Peyer's patch (tissue), 4 donors: Measurements from ENCODE around the gene KCNIP4. TPM values are rescaled to one million over a fixed set of nuclear protein-coding genes. Genes with fewer than 3 reads are reported as not detected.

ENCODE experiments used
- DNase-seq, 3 donors: peaks; one replicate each; pipeline ENCODE4 v3.0.0-alpha.2; 2017 to 2019
- H3K27ac ChIP-seq, 4 donors: fragments of 200-600 bp; sonication (generic); one replicate each; pipeline ENCODE4 v1.5.1; 2016 to 2019
- H3K27me3 ChIP-seq, 2 donors: fragments of 200-600 bp; sonication (generic); one replicate each; pipeline ENCODE4 v1.5.1; 2019
- H3K36me3 ChIP-seq, 3 donors: fragments of 200-600 bp; sonication (generic); one replicate each; pipeline ENCODE4 v1.5.1; 2016 to 2019
- H3K4me1 ChIP-seq, 4 donors: fragments of 200-600 bp; sonication (generic); one replicate each; pipeline ENCODE4 v1.5.1; 2016 to 2019
- H3K4me3 ChIP-seq, 4 donors: fragments of 200-600 bp; sonication (generic); 1 replicate in 3 of 4; 2 replicates in 1 of 4; pipeline ENCODE4 v1.5.1; 2016 to 2019; ENCODE audit warnings: mild to moderate bottlenecking in 1 of 4
- H3K9me3 ChIP-seq, 4 donors: fragments of 200-600 bp; sonication (generic); one replicate each; pipeline ENCODE4 v1.5.1; 2016 to 2019; ENCODE audit warnings: mild to moderate bottlenecking in 1 of 4
- CTCF ChIP-seq, 6 experiments: fragments of 450-650 bp in 4 of 6; fragments of 200-600 bp in 2 of 6; sonication (generic) in 1 of 6; IDR thresholded peaks; one replicate each; pipeline ENCODE4 v1.5.1; 2017 to 2019; ENCODE audit warnings: antibody characterized with exemption in 6 of 6, mild to moderate bottlenecking in 3 of 6, moderate library complexity in 1 of 6
- POLR2A ChIP-seq, 2 donors: fragments of 450-650 bp; IDR thresholded peaks; one replicate each; pipeline ENCODE4 v1.5.1; 2017; ENCODE audit warnings: antibody characterized with exemption in 2 of 2, mild to moderate bottlenecking in 2 of 2, moderate library complexity in 2 of 2
- total RNA-seq, 4 donors: library from RNA; depleted of rRNA; stranded (reverse); fragments of >200 nt; gene quantifications; one replicate each; pipeline ENCODE4 v1.1.0, GENCODE V29; 2016

KCNIP4 gene
- total RNA-seq, 4 donors from 2014 or later = 2.8 TPM; not detected in 3

- no peak for TF ChIP-seq CTCF (IDR thresholded peaks at IDR 0.05)
- no peak for TF ChIP-seq POLR2A (IDR thresholded peaks at IDR 0.05)
- H3K4me1 ChIP-seq = no peaks in the 10 kb centered on the region
- no peaks in the 10 kb centered on the region for H3K27me3 ChIP-seq
- H3K27ac ChIP-seq = no peak overlapping the region
- DNase-seq = no peak
- no peaks in the 10 kb centered on the region for H3K36me3 ChIP-seq
- H3K4me3 ChIP-seq = no peak overlapping the region
- H3K9me3 ChIP-seq = no peaks in the 10 kb centered on the region
Observed at GRCh38 chr4:21882051-21882839, 66.3 kb downstream of the KCNIP4 start.

- TF ChIP-seq CTCF (IDR thresholded peaks at IDR 0.05) (no peak), POLR2A (IDR thresholded peaks at IDR 0.05) (no peak)
- Histone ChIP-seq H3K4me1 (no peaks in the 10 kb centered on the region), H3K36me3 (no peaks in the 10 kb centered on the region)
Observed at GRCh38 chr4:21879187-21879586, 69.4 kb downstream of the KCNIP4 start.

GRCh38 chr4:21876711-21877110 lies 71.9 kb downstream of the KCNIP4 start:
- TF ChIP-seq CTCF (IDR thresholded peaks at IDR 0.05) = no peak
- TF ChIP-seq POLR2A (IDR thresholded peaks at IDR 0.05) = no peak
- H3K27ac ChIP-seq = no peak overlapping the region

More at GRCh38 chr4:21879187-21879586, 69.4 kb downstream of the KCNIP4 start:
- no peaks in the 10 kb centered on the region for H3K27me3 ChIP-seq
- H3K27ac ChIP-seq = no peak overlapping the region
- H3K4me3 ChIP-seq = no peak overlapping the region
- H3K9me3 ChIP-seq = no peaks in the 10 kb centered on the region
- DNase-seq = no peak

GRCh38 chr4:21873145-21873544 lies 75.4 kb downstream of the KCNIP4 start:
- Histone ChIP-seq H3K4me1 (no peaks in the 10 kb centered on the region), H3K27me3 (no peaks in the 10 kb centered on the region), H3K27ac (no peak overlapping the region), H3K36me3 (no peaks in the 10 kb centered on the region), H3K4me3 (no peak overlapping the region), H3K9me3 (no peaks in the 10 kb centered on the region)
- no peak for DNase-seq
- TF ChIP-seq POLR2A (IDR thresholded peaks at IDR 0.05) = no peak
- TF ChIP-seq CTCF (IDR thresholded peaks at IDR 0.05) = no peak

More at GRCh38 chr4:21876711-21877110, 71.9 kb downstream of the KCNIP4 start:
- no peaks in the 10 kb centered on the region for H3K27me3 ChIP-seq
- DNase-seq = no peak
- H3K4me3 ChIP-seq = no peak overlapping the region
- no peaks in the 10 kb centered on the region for H3K36me3 ChIP-seq
- no peaks in the 10 kb centered on the region for H3K4me1 ChIP-seq
- no peaks in the 10 kb centered on the region for H3K9me3 ChIP-seq

GRCh38 chr4:21872101-21872500 lies 76.5 kb downstream of the KCNIP4 start:
- no peaks in the 10 kb centered on the region for H3K9me3 ChIP-seq
- H3K36me3 ChIP-seq = no peaks in the 10 kb centered on the region
- no peaks in the 10 kb centered on the region for H3K4me1 ChIP-seq
- TF ChIP-seq CTCF (IDR thresholded peaks at IDR 0.05) = no peak
- no peak for TF ChIP-seq POLR2A (IDR thresholded peaks at IDR 0.05)
- no peak overlapping the region for H3K4me3 ChIP-seq
- no peaks in the 10 kb centered on the region for H3K27me3 ChIP-seq
- no peak overlapping the region for H3K27ac ChIP-seq
- no peak for DNase-seq
